HG03103 (cell line): ENCODE data around the gene TMEM256.

ENCODE experiments used
- ATAC-seq: cut with Tn5 transposase; IDR thresholded peaks from one replicate; pipeline ENCODE4 v1.9.1; 2021; ENCODE audit warnings: low read depth; ENCODE audit not compliant: unreplicated experiment

The TMEM256 gene

DNA sequence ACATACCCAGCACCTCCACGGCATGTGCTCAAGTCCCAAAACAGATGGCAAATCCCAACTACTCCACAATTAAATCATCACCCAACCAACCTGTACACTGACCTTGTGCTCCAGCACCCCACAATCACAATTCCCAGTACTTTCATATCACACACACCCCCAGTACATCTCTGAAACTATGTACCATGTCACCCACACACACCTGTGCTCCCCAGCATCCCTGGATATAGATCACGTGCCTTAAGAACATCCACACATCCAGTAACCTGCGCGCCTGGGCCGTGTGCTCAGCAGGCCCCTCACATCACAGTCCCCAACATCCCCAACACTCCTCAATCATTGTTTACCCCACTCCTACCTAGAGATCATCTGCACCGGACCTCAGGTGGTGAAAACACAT, 5.8 kb upstream of the TMEM256 start:
- ATAC-seq, result no peak

DNA sequence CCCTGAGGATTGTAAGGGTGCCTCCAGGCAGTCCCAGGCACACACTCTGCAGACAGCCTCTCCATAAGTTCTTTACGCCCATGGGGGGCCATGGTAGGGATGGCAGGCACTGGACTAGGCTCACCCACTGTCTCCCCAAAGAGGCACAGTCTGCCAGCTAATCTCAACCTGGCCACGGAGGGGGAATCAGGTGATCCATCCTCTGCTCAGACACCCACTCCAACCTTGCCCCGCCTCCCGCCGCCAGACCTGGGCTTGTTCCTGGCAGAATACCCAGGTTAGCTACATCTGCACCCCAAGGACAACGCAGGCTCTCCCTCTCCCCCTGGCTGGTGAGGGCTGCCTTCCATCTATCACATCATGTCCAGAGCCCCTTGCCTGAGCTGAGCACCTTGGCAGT, 5.0 kb upstream of the TMEM256 start:
- no peak for ATAC-seq

DNA sequence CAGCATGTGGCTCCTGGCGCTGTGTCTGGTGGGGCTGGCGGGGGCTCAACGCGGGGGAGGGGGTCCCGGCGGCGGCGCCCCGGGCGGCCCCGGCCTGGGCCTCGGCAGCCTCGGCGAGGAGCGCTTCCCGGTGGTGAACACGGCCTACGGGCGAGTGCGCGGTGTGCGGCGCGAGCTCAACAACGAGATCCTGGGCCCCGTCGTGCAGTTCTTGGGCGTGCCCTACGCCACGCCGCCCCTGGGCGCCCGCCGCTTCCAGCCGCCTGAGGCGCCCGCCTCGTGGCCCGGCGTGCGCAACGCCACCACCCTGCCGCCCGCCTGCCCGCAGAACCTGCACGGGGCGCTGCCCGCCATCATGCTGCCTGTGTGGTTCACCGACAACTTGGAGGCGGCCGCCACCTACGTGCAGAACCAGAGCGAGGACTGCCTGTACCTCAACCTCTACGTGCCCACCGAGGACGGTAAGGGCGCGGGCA, 4.4 kb upstream of the TMEM256 start:
- ATAC-seq, result no peak

DNA sequence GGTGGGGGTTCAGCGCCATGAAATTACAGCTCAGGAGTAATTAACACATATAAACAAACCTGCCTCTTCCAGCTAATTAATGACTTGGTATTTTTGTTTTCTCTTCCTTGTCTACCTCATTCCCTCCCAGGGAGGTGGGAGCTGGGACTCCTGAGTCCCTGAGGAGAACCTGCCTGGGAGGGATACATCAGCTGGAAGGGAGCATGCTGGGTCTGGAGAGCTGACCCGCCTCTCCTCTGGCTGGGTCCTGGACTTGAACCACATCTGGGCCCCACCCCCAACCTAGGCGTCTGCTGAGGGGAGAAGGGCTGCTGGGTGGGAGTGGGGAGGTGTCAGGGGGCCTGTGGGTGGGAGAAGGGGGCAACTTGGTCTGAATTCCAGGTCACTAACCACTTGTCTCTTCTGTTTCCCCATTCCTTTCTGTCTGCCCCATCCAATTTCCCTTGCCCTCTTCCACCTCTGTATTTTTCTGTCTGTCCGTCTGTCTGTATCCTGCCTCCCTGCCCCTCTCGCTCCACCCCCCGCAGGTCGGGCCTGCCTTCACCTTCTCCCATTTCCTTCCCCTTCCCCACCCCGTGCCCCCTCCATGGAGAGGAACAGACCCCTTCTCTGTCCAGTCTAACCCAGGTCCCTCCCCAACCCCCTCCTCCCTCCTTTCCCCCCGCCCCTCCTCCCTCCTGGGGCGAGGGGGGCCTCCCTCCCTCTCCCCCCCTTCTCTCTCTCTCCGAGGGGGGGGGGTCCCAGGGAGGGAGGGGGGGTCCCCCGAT, 3.8 kb upstream of the TMEM256 start, which contains the start of gene NLGN2:
TSS of gene NLGN2 (plus strand) at position 361 of the 767 bp plus-strand sequence. CDS start 411 bp downstream, outside the sequence.
- no peak for ATAC-seq

DNA sequence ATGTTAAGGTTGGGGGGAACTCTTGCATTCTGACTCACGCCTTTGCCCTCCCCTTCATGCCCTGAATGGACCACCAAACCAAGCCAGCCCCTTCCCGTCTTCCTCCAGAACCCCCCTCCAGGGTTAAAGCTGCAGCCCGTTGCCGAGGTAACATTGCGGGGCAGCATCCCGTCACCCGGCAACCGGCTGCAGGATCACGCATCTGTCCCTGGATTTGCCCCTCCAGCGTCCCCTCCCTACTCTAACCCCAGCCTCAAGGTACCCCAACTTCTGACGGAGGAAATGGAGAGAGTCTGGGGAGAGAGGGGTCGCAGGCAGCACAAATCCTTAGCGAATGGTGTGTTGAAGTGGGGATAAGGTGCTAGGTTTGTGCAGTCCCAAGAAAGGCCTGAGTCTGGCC, 3.2 kb upstream of the TMEM256 start:
- ATAC-seq, result no peak

DNA sequence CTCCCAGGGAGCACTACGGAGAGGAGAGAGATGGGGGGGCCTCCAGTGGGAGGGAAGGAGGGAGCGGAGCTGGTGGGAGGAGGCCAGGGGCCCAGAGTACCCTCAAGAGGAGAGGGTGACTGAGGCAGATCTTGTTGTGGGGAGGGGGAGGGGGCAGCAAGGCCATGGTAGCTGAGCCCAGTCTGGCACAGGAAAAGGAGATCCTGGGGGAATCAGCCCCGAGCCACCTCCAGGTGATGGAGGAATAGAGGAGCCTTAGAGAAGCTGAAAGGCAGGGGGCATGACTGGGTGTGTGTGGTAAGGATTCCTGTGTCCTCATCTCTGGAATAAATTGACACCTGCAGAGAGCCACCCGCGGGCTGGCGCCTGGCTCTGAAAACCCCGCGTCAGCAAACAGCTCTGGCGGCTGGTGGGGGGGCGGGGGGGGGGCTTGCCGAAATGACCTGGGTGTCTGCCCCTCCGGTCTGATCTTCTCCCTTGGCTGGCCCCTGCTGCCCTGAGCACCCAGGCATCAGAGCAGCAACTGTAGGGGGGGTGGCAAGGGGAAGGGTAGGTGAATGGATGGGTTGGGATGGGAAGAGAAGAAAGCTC, 2.4 kb upstream of the TMEM256 start:
- ATAC-seq, result no peak

DNA sequence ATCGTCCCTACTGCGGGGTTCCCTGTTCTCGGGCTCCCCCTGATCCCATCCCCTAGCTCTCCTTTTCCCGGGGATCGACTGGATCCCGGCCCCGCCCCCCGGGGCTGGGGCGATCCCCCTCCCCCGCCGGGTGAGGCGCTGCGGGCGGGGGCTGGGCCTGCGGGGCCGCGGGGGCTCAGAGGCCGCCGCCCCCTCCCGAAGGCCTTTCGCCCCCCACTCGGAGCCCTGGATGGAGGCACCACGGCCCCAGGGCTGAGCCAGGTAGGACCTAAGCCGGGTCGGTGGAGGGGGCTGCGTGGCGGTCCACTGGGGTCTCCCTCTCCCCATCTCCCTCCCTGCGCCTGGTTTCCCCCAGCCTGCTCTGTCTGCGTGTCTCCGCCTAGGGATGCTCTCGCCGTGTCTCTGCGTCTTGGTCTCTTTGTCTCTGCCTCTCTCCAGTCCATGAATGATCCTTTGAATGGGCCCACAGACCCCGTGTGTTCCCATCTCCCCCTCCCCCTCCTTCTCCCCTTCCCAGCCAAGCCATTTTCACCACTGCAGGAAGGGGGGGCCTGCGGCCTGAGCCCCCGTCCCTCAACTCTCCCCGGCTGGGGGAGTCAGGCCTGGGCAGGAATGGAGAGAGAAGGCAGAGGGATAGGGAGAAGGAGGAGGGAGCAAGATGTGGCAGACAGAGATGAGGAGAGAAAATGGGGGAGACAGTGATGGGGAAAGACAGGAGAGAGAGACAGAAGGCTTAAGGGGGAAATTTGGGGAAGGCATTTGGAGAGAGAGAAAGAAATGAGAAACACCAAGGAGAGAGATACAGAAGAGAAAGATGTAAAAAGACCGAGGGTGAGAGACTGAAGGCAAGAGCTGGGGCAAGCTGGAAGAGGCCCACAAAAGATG, 1.7 kb upstream of the TMEM256 start:
- no peak for ATAC-seq

DNA sequence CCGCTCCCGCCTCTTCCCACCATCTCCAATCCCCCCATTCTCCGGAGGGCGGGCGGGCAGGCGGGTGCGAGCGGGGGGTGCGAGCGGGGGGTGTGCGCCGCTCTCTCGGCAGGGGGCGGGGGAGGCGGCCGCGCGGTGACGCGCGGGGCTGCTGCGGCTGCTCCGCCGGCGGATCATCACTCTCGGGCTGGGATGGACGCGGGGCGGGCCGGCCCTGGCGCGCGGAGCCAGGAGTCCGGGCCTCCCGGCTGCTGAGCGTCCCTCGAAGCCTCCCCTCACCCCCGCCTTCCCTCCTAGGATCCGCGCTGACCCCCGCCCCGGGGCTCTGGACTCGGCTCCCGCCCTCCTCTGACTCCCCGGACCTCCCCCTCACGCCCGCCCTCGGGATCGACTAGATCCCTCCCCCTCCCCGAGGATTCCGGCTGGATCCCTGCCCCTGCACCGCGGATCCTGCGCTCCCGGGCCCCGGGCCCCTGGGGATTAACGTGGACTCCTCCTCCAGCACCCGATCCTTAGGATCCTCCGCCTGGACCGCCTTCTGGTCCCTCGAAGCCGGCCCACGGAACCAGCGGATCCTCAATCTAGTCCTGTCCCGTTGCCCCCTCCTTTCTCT, 946 bp upstream of the TMEM256 start:
- no peak for ATAC-seq

DNA sequence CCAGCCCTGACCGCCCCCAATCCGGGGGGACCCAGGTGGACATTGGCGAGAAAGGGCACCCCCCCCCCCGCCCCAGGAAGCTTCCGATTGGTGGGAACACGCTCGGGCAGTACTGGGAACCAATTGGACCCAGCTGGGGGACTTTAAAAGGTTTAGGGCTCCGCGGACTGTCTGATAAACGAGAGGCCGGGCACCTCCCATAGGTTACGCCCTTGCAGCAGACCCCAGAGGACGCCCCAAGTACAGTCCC, 245 bp downstream of the TMEM256 start:
- no peak for ATAC-seq

DNA sequence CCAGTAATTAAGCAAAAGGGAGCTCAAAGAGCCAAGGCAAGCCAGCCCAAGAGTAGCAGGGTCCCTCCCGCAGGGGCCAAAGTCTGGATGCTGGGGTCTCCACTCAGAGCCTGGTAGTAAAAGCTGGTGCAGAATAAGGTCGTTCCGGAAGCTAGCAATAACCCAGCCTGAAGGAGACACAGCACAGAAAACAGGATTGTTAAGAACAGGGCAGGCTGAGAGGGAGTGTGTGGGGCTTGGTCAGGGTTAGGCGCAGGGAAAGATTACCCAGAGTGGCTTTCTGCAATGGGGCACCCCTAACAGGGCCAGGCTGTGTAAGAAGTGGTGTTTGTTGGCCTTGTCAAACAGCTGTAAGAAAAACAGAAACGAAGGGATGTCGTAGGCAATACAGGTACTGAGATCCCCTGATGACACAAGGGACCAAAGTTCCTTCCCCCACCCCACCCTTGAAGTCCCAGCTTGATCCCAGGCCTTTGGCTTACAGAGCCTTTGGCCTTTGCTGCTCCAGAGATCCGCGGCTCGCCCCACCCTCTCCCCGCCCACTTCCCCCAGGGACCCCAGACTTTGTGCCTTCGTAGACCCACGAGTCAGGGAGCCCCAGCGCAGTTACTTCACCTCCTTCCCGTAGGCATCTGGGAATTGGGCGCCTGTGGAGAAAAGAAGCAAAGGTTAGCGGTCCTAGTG, 712 bp downstream of the TMEM256 start:
- no peak for ATAC-seq

DNA sequence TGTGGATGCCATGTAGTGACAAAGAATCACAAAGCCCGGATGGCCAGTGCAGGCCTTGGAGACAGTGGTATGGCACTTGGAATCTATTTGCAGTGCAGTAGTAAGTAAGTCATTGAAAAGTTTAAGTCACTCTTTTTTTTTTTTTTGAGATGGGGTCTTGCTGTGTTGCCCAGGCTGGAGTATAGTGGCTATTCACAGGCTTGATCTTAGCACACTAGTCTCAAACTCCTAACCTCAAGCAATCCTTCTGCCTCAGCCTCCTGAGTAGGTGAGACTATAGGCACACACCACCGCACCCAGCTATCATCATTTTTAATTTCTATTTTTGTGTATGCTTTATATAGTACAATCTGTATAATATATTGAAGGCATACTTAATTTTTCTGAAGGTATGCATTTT, 5.3 kb downstream of the TMEM256 start:
- ATAC-seq, result no peak

DNA sequence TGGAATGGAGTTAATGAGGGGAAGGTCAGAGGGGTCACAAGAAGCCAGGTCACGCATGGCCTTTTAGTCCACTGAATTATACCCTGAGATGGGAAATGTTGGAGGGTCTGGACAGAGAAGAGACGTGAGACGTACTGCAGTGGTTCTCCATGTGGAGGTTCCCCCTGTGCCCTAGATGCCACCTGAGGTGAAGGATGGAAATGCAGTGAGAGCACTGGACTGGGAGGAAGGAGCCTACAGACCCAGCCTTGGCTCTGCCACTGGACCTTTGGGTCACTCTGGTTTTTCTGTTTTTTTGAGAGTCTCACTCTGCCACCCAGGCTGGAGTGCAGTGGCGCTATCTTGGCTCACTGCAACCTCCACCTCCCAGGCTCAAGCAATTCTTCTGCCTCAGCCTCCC, 7.8 kb downstream of the TMEM256 start:
- ATAC-seq, result no peak

DNA sequence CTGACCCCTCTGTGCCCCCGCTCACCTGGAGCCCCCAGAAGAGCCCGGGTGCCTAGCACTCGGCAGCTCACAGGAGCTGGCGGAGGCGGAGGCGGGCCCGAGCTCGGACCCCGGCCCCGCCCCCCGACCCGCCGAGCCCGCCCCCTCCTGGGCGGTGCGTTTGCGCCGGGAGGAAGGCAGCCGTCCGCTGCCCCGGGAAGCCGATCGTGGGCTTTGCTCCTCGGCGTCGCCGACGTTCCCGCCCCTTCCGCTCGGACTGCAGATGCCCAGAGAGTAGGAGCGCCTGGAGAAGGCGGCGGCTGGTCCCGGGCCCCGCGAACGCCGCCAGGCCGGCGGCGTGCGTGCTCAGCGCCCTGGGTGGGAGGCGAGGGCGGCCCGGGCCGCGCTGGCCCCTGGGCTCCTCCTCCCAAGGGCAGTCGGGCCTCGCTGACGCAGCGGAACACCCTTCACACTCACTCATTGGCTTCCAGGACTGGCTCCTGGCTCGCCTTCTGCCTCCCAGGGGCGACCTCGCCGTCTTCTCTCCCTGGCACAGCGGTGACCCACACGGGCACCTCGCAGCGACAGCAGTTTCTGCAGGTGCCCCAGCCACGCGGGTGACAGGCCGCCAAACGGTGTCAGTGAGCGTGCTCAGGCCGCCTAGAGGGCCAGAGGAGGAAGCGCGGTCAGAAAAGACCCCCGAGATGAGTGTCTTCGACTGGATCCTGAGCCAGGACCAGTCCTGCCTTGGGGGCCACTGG, 9.3 kb downstream of the TMEM256 start, which contains the start of gene PLSCR3:
TSS of gene PLSCR3 (minus strand) at position 74 of the 740 bp plus-strand sequence. CDS start 415 bp downstream, outside the sequence.
- ATAC-seq, result no peak

DNA sequence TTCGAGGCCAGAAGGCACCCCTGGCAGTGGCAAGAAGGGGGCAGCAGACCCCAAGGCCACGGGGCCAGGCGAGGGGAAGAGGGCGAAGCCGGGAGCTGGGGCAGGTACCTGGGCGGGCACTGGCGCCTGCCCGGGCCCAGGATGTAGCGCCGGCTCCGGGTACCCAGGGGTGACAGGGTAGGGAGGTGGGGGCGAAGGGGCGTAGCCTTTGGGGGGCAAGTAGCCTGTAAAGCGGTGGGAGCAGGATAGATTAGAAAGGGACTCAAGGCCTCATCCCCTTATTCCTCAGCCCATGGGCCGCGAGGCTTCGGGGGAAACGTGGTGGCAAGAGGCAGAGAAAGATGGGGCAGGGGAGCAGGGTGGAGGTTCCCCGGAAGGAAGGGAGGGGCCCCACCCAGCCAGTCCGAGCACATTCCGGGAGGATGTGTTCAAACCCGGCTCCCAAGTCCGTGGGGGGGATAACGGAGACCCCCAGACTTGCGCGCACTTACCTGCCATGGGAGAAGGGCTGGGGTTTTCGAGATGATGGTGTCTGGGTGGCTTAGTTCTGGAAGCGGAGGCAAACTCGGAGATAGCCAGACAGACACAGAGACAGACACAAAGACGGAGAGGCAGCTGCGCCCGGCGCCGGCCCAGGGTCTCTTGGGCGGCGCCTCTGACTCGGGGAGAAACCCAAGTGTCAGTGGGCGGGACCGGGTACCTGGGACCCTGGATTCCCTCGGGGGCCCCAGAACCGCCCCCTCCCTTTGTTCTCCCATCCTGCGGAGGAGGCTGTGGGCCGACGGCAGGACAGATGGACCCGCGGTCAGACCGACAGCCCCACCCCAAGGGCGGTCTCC, 10.1 kb downstream of the TMEM256 start:
- no peak for ATAC-seq

DNA sequence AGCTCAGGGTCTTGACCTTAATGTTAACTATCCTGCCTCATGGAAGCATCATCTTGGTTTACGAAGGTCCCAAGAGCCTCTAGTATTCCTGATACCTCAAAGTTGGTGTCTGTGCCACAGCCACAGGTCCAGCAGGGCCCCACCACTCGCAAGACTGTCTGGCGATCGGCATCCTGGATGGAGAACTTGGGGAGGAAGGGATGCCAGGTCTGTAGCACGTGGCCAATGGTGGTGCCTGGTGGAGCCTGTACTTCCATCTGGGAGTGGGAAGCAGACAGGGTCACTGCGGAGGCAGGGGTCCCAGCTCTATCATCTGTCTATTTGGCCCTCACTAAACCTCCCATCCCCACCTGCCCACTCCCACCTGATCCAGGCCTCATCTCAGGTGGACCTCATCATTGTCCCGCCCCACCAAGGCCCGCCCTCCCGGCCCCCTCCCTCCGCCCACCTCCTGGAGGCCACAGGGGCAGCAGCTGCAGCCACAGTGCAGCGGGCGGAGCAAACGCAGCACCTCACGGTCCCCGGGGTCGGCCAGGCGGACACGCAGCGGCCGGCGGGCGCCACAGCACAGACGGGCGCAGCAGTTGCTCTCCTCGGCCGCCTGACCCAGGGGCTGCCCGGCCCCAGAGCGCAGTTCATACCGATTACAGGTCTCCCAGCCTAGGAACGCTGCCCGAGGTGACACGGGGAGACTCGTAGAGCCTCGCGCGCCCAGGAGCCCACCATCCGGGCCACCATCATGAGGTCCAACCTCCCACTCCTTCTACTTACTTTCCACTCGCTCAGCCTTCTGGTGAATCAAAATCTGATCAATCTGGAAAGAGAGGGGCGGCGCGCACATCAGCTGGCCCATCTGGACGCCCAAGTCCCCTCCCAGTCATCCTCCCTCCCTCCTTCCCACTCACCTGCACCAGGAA, 10.9 kb downstream of the TMEM256 start:
- ATAC-seq, result no peak

DNA sequence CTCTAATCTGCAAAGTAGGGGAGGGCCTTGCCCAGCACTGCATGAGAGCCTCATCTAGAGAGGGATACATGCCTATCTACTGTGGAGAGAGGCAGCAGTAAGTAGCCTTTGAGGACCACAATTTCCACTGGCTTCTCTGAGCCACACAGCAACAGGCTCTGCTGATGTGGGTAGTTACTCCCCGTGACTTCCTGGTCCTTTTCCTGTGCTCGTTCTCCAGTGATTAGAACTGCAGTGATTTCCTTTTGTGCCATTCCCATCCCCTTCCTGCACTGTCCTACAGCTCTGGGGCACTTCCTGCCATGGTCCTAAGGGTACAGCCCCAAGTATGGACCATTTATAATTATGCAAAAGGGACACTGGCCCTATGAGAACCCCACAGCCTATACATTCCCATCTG, 12.6 kb downstream of the TMEM256 start:
- no peak for ATAC-seq

DNA sequence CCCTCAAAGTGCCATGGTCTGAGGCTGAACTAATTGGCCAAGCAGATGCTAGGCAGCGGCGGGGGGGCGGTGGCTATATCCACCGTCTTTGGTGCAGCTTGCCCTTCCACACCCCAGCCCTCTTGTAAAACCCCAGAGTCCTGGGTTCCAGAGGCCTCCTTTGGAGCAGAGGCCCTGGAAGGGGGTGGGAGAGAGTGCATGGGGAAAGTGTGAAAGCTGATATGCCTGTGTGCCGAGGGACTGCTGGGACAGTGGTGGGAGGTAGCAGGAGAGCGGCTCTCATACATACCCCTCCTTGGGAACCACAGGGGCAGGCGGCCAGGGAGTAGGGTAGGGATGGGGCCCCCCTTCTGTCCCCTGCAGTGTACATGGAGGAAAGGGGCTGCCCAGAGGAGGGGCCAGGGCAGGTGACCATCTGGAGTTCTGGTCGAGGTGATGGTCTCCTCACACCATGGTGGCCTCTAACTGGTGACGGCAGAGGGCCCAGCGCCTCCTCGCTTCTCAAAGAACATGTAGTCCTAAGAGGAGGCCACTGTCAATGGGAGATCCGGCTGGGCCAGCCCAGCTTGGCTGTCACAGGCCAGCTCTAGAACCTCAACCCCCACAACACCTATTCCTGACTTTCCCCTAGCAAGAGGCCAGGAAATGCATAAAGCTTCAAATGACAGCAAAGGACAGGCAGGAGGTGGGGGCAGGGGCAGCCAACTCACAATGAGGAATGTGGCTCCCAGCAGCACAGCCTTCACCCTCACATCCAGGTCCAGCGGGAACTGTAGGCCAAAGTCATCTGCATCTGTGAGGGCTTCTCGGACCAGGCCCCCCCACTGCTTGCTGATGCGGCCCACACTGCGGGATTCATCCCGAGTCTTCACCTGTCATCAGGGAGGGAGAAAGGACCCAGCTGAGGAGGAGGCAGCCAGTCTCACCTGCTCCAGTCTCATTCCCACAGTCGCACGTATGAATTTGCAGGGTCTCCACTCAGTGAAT, 13.7 kb downstream of the TMEM256 start:
- no peak for ATAC-seq
